Heart left ventricle (tissue), 16 donors: ENCODE data around the gene BCL2L12. TPM values are rescaled to one million over a fixed set of nuclear protein-coding genes. Genes with fewer than 3 reads are reported as not detected.
A peak's percentile ranks its signal among the peaks of the same experiment; 100 is the strongest.

Source experiments
- ATAC-seq, 4 donors: fragments of 200-7000 bp; cut with Tn5 transposase; one replicate each; pipeline ENCODE4 v1.9.1; 2020 to 2022; ENCODE audit warnings: moderate library complexity in 4 of 4, mild to moderate bottlenecking in 3 of 4, moderate number of reproducible peaks in 1 of 4
- DNase-seq, 5 donors: peaks; one replicate each; pipeline ENCODE4 v3.0.0-alpha.2; 2020
- H3K27ac ChIP-seq, 12 donors: fragments of 200-600 bp; sonication (generic) in 4 of 12; one replicate each; pipeline versions ENCODE4 v1.5.0 to v1.8.0; 2016 to 2022; ENCODE audit warnings: mild to moderate bottlenecking in 2 of 12
- H3K27me3 ChIP-seq, 9 donors: fragments of 200-600 bp; sonication (generic) in 2 of 9; one replicate each; pipeline versions ENCODE4 v1.5.1 to v1.8.0; 2016 to 2022; ENCODE audit warnings: mild to moderate bottlenecking in 3 of 9
- H3K36me3 ChIP-seq, 9 donors: fragments of 200-600 bp; sonication (generic) in 2 of 9; one replicate each; pipeline versions ENCODE4 v1.5.0 to v1.8.0; 2018 to 2022; ENCODE audit warnings: mild to moderate bottlenecking in 2 of 9
- H3K4me1 ChIP-seq, 12 donors: fragments of 200-600 bp; sonication (generic) in 4 of 12; one replicate each; pipeline versions ENCODE4 v1.5.0 to v1.8.0; 2016 to 2022; ENCODE audit warnings: mild to moderate bottlenecking in 3 of 12
- H3K4me3 ChIP-seq, 12 donors: fragments of 200-600 bp; sonication (generic) in 4 of 12; one replicate each; pipeline versions ENCODE4 v1.5.0 to v1.8.0; 2017 to 2022; ENCODE audit warnings: mild to moderate bottlenecking in 9 of 12, moderate library complexity in 4 of 12
- H3K9me3 ChIP-seq, 12 donors: fragments of 200-600 bp; sonication (generic) in 4 of 12; one replicate each; pipeline versions ENCODE4 v1.5.0 to v1.8.0; 2016 to 2022; ENCODE audit warnings: mild to moderate bottlenecking in 1 of 12
- POLR2A ChIP-seq, 2 donors: fragments of 450-650 bp; IDR thresholded peaks; one replicate each; pipeline ENCODE4 v1.6.1; 2017; ENCODE audit warnings: antibody characterized with exemption in 2 of 2, mild to moderate bottlenecking in 2 of 2, moderate library complexity in 2 of 2
- WGBS, 4 donors: extraction: QIAGEN DNeasy Blood & Tissue Kit in 2 of 4; methylation state at CpG; one replicate each; pipeline versions ENCODE4 v1.1.5 to v1.1.7; 2013 to 2018; 5-methylcytosine and 5-hydroxymethylcytosine counted together
- intact Hi-C, 10 donors: fragments of 100-400 bp; cut with DNase I; formaldehyde crosslinking; loops; one replicate each; pipeline versions ENCODE4 v1.11.1 to v1.14.2; 2022
- polyA plus RNA-seq, 2 donors: library from polyadenylated mRNA; stranded (reverse); fragments of 200-250 nt; gene quantifications; one replicate each; pipeline ENCODE4 v1.2.3, GENCODE V29; 2013
- total RNA-seq, 9 donors: library from RNA; depleted of rRNA in 2 of 9; stranded (reverse); fragments of >200 nt in 2 of 9; fragmentation: NEBNext Ultra II Directional in 3 of 9; extraction: Animal tissue kit (Norgen Biotek cat#: 25700) in 3 of 9; gene quantifications; one replicate each; pipeline versions ENCODE4 v1.1.0 to v1.2.4, GENCODE V29; 2016 to 2023
- TF ChIP-seq, protein P1 (sequence below), 12 donors: fragments of 200-600 bp; sonication (generic) in 4 of 12; IDR thresholded peaks; one replicate each; pipeline versions ENCODE4 v1.5.0 to v1.8.0; 2018 to 2022; ENCODE audit warnings: antibody characterized with exemption in 12 of 12, mild to moderate bottlenecking in 5 of 12
- donor health status: ischemic (EF 13 %, LVEDD 7.1; RV severe dilation, severe dysfunction).
- donor health status: healthy with polysubstance abuse.
- donor health status: DM: no; HTN: yes; CAD: no.
- donor health status: DM: no; HTN: no; CAD: no.
- donor health status: ischemic (EF 25% LVEDD 6.9; RV normal size, moderate dysfunction).
- donor health status: ischemic (EF 25% LVEDD 5.7; RV mildly dilated, moderate dysfunction).
- donor health status: healthy.
- donor health status: DM: yes; HTN: yes; CAD: no.
- donor health status: ischemic (EF 35%, LVEDD 5.7; RV mildly dilated, moderate dysfunction).
- donor health status: nonischemic (EF 11% LVEDD 7.7; RV severe dilation, severe dysfunction).
- donor health status: DM: yes; HTN: yes; CAD: no.
- donor health status: PGD.
- donor health status: ischemic (EF 29% LVEDD 5.4; RV normal size, mild dysfunction).
- donor health status: nonischemic (EF 23%, LVEDD 6.1; RV moderate dilation, normal function).

Gene BCL2L12
- total and polyA plus RNA-seq, 11 donors, result 5.9 to 18.6 (median 10.5) TPM

DNA sequence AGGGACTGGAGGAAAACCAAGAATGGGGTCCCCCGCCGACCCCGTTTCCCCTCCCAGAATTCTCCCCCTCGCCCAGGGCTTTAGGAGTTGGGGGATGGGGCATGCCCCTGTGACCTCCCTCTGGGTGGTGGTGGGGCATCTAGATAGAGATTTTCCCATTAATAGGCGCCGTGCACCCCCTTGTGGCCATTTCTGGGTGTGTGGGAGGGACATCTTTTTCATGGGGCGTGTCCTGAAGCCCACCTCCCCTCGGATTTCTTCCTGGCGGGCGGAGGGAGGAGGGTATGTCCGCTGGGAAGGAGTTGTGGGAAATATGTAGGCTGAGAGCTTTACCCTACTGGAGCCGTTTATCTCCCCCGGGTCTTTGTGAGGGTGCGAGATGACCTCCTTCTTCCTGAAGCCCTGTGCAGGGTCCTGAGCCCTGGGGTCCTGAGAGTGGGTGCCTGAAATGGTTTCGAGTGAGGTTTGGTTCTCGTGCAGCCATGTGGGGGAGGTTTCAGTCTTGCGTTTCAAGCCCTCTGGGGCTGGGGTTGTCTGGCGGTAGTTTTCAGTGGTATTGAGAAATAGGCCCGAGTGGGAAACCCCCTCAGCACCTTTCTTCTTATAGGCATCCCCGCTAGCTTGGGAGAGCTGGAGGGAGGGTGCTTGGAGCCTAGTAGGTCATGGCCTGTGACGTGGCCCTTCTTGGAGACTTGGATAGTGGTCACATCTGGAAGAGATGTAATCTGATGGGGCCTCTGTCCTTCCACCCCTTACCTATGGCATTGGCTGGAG, 12.4 kb downstream of the BCL2L12 start:
- peaks cover 0 to 24% (median 22%) of the 10 kb centered on the region in 9 donors for H3K36me3 ChIP-seq
- H3K27ac ChIP-seq, result peak overlapping the region; percentile 80 to 100 (median 95)
- ATAC-seq (no peak), DNase-seq (peak in 4 of 5 donors; percentile 65 to 78 (median 72))
- peak overlapping the region; percentile 71 to 100 (median 94) for H3K4me3 ChIP-seq
- no peaks in the 10 kb centered on the region for H3K27me3 ChIP-seq
- 3 to 6% (median 4%) methylated on average over 21 of the region's 21 CpGs for WGBS, 4 donors
- TF ChIP-seq, protein P1, sequence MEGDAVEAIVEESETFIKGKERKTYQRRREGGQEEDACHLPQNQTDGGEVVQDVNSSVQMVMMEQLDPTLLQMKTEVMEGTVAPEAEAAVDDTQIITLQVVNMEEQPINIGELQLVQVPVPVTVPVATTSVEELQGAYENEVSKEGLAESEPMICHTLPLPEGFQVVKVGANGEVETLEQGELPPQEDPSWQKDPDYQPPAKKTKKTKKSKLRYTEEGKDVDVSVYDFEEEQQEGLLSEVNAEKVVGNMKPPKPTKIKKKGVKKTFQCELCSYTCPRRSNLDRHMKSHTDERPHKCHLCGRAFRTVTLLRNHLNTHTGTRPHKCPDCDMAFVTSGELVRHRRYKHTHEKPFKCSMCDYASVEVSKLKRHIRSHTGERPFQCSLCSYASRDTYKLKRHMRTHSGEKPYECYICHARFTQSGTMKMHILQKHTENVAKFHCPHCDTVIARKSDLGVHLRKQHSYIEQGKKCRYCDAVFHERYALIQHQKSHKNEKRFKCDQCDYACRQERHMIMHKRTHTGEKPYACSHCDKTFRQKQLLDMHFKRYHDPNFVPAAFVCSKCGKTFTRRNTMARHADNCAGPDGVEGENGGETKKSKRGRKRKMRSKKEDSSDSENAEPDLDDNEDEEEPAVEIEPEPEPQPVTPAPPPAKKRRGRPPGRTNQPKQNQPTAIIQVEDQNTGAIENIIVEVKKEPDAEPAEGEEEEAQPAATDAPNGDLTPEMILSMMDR (IDR thresholded peaks at IDR 0.05), result peak; percentile 46 to 69 (median 60)
- TF ChIP-seq POLR2A (IDR thresholded peaks at IDR 0.05), result no peak
- no peaks in the 10 kb centered on the region for H3K9me3 ChIP-seq
- intact Hi-C loops, result loop anchor here in 7 of 10 donors (1.0 to 10.0 kb wide), 13 partner anchors 37 to 235 kb away; partner anchors contain the start of genes PRR12 (in 3 of the 7), PNKP (in 2 of the 7), RPS11 (in 2 of the 7) and AP2A1 (in 1 of the 7)
- H3K4me1 ChIP-seq, result peaks cover 0 to 54% (median 37%) of the 10 kb centered on the region in 12 donors

GRCh38 chr19:49678985-49679770, 13.4 kb downstream of the BCL2L12 start:
- Histone ChIP-seq H3K27me3 (no peaks in the 10 kb centered on the region), H3K4me1 (peaks cover 0 to 55% (median 37%) of the 10 kb centered on the region in 12 donors), H3K36me3 (peaks cover 0 to 35% (median 33%) of the 10 kb centered on the region in 9 donors), H3K4me3 (peak overlapping the region in 1 of 12 donors; percentile 99), H3K27ac (peak overlapping the region in 11 of 12 donors; percentile 3 to 100 (median 66)), H3K9me3 (no peaks in the 10 kb centered on the region)
- 48 to 54% (median 52%) methylated on average over 10 to 12 of the region's 12 CpGs for WGBS, 4 donors
- no peak for ATAC-seq
- intact Hi-C loops, result loop anchor here in 7 of 10 donors (5.0 to 10.0 kb wide), 10 partner anchors 84 to 188 kb away; partner anchors contain the start of genes PRR12 (in 3 of the 7), PNKP (in 2 of the 7), RPS11 (in 2 of the 7) and AP2A1 (in 1 of the 7)
- TF ChIP-seq, protein P1 (IDR thresholded peaks at IDR 0.05), result no peak
- no peak for TF ChIP-seq POLR2A (IDR thresholded peaks at IDR 0.05)
- peak in 2 of 5 donors; percentile 28 to 52 for DNase-seq

DNA sequence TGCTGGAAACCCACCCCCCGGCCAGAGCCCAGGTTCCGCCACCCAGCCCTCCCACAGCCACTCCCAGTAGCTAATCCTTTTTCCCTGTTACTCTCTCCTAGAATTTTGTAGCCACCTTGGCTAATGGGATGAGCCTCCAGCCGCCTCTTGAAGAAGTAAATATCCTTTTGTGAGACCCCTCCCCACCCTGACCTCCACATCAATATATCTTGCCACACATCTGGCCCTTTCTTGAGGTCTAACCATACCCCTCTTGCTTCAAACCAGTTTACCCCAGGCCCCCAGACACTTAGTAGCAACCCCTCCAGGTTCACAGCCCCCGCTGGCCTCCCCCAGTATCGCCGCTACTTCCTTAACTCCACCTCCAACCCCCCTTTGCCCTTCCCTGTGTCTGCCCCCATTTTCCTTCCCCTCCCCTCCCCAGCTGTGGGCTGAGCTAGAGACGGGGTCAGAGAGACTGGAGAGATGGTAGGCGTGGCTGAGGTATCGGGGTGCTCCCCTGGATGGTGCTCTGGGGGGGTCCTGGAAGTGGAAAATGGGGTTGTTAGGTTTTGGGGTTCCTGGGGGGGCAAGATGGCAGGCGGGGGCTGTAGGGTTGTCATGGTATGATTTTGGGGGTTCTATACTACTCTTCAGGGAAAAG, 14.2 kb downstream of the BCL2L12 start:
- Histone ChIP-seq H3K4me1 (peaks cover 0 to 62% (median 37%) of the 10 kb centered on the region in 12 donors), H3K27ac (peak overlapping the region in 10 of 12 donors; percentile 27 to 100 (median 72)), H3K4me3 (peak overlapping the region in 4 of 12 donors; percentile 18 to 40 (median 36)), H3K27me3 (no peaks in the 10 kb centered on the region), H3K9me3 (no peaks in the 10 kb centered on the region), H3K36me3 (peaks cover 0 to 42% (median 40%) of the 10 kb centered on the region in 9 donors)
- TF ChIP-seq POLR2A (IDR thresholded peaks at IDR 0.05), result no peak
- TF ChIP-seq, protein P1 (IDR thresholded peaks at IDR 0.05), result no peak
- 54 to 62% (median 58%) methylated on average over 10 of the region's 10 CpGs for WGBS, 4 donors
- no peak for DNase-seq
- intact Hi-C loops, result loop anchor here in 7 of 10 donors (2.0 to 10.0 kb wide), 12 partner anchors 85 to 285 kb away; partner anchors contain the start of genes PRR12 (in 3 of the 7), PNKP (in 2 of the 7), RPS11 (in 2 of the 7) and AP2A1 (in 1 of the 7)
- ATAC-seq, result no peak
